GM23338 (cell line): Measurements from ENCODE around the gene GALNT14. TPM values are rescaled to one million over a fixed set of nuclear protein-coding genes. Genes with fewer than 3 reads are reported as not detected.

ENCODE experiments used
- ATAC-seq: fragments of 200-7000 bp; cut with Tn5 transposase; 3 replicates; pipeline ENCODE4 v1.9.1; 2020
- DNase-seq: peaks from one replicate; pipeline ENCODE4 v3.0.0-alpha.2; 2015; ENCODE audit warnings: low spot score
- H2AFZ ChIP-seq: fragments of 200-600 bp; sonication (generic); 2 replicates; pipeline ENCODE4 v1.8.0; 2016; ENCODE audit warnings: antibody characterized with exemption, mild to moderate bottlenecking, moderate library complexity
- H3F3A ChIP-seq: fragments of 200-600 bp; sonication (generic); replicated peaks from 2 replicates; pipeline ENCODE4 v1.8.0; 2017; ENCODE audit warnings: antibody characterized with exemption, mixed run types, low read depth
- H3K27ac ChIP-seq: fragments of 200-600 bp; sonication (generic); 2 replicates; pipeline ENCODE4 v1.6.1; 2016; ENCODE audit warnings: low read depth
- H3K27me3 ChIP-seq: fragments of 200-600 bp; sonication (generic); 2 replicates; pipeline ENCODE4 v1.8.0; 2016; ENCODE audit warnings: mild to moderate bottlenecking, mixed run types, moderate library complexity; ENCODE audit not compliant: insufficient read depth
- H3K36me3 ChIP-seq: fragments of 200-600 bp; sonication (generic); 2 replicates; pipeline ENCODE4 v1.8.0; 2016; ENCODE audit warnings: mild to moderate bottlenecking; ENCODE audit not compliant: insufficient read depth
- H3K4me1 ChIP-seq: fragments of 200-600 bp; sonication (generic); 2 replicates; pipeline ENCODE4 v1.8.0; 2016; ENCODE audit warnings: mild to moderate bottlenecking, moderate library complexity; ENCODE audit not compliant: insufficient read depth
- H3K4me2 ChIP-seq: fragments of 200-600 bp; sonication (generic); 2 replicates; pipeline ENCODE4 v1.7.1; 2017; ENCODE audit warnings: mixed run types
- H3K4me3 ChIP-seq: fragments of 200-600 bp; sonication (generic); 2 replicates; pipeline ENCODE4 v1.6.1; 2016; ENCODE audit warnings: mixed run types
- H3K79me2 ChIP-seq: fragments of 200-600 bp; sonication (generic); replicated peaks from 2 replicates; pipeline ENCODE4 v1.8.0; 2017; ENCODE audit warnings: mild to moderate bottlenecking; ENCODE audit not compliant: insufficient read depth
- H3K9me2 ChIP-seq: fragments of 200-600 bp; sonication (generic); 2 replicates; pipeline ENCODE4 v1.8.0; 2017; ENCODE audit not compliant: insufficient read depth
- H4K20me1 ChIP-seq: fragments of 200-600 bp; sonication (generic); replicated peaks from 2 replicates; pipeline ENCODE4 v1.8.0; 2017; ENCODE audit warnings: mild to moderate bottlenecking; ENCODE audit not compliant: insufficient read depth
- H3K27ac Mint-ChIP-seq: 2 replicates; pipeline ENCODE4 v1.8.0; 2020; ENCODE audit warnings: inconsistent platforms, mild to moderate bottlenecking, moderate library complexity, mixed read lengths
- H3K27me3 Mint-ChIP-seq: 3 replicates; pipeline ENCODE4 v1.8.0; 2022; ENCODE audit warnings: low read depth, mild to moderate bottlenecking, moderate library complexity, mixed read lengths, inconsistent platforms; ENCODE audit not compliant: insufficient read depth, poor library complexity
- H3K36me3 Mint-ChIP-seq: 3 replicates; pipeline ENCODE4 v1.8.0; 2021; ENCODE audit warnings: low read depth, mild to moderate bottlenecking, inconsistent platforms, moderate library complexity, mixed read lengths
- H3K4me1 Mint-ChIP-seq: 3 replicates; pipeline ENCODE4 v1.8.0; 2020; ENCODE audit warnings: mild to moderate bottlenecking, inconsistent platforms, mixed read lengths
- H3K4me3 Mint-ChIP-seq: 3 replicates; pipeline ENCODE4 v1.8.0; 2021; ENCODE audit warnings: moderate library complexity, mild to moderate bottlenecking, inconsistent platforms, mixed read lengths
- H3K9me3 Mint-ChIP-seq: 3 replicates; pipeline ENCODE4 v1.8.0; 2020; ENCODE audit warnings: moderate library complexity, mild to moderate bottlenecking, inconsistent platforms, mixed read lengths
- EZH2 ChIP-seq: fragments of 200-600 bp; sonication (generic); IDR thresholded peaks from one replicate; pipeline ENCODE4 v1.8.0; 2017; ENCODE audit warnings: antibody characterized with exemption, mild to moderate bottlenecking, low read depth; ENCODE audit not compliant: unreplicated experiment
- EZH2phosphoT487 ChIP-seq: fragments of 200-600 bp; sonication (generic); IDR thresholded peaks from one replicate; pipeline ENCODE4 v1.8.1; 2018; ENCODE audit warnings: antibody characterized with exemption; ENCODE audit not compliant: unreplicated experiment
- JUNB ChIP-seq: IDR thresholded peaks from one replicate; pipeline ENCODE4 v1.6.1; 2016; ENCODE audit warnings: antibody characterized with exemption; ENCODE audit not compliant: unreplicated experiment
- STAT1 ChIP-seq: IDR thresholded peaks from one replicate; pipeline ENCODE4 v1.6.1; 2016; ENCODE audit warnings: antibody characterized with exemption; ENCODE audit not compliant: unreplicated experiment
- ZNF331 ChIP-seq: fragments of 250-450 bp; sonication (Bioruptor Pico); IDR thresholded peaks from 2 replicates; pipeline ENCODE4 v1.5.0; 2020; ENCODE audit warnings: low read depth, mild to moderate bottlenecking, moderate library complexity
- ZNF462 ChIP-seq: fragments of 250-450 bp; sonication (Bioruptor Pico); IDR thresholded peaks from 2 replicates; pipeline ENCODE4 v1.5.0; 2020; ENCODE audit warnings: mild to moderate bottlenecking, moderate library complexity
- polyA plus RNA-seq: library from polyadenylated mRNA; unstranded; fragments of >200 nt; fragmentation: Nextera tagmentation; extraction: Ambion mirVana; gene quantifications from 2 replicates; pipeline ENCODE4 v1.2.1, GENCODE V29; 2016
- total RNA-seq: library from RNA; depleted of rRNA; stranded (reverse); fragments of >200 nt; shearing (Covaris generic); gene quantifications from 2 replicates; pipeline ENCODE4 v1.2.3, GENCODE V29; 2014
- TF ChIP-seq, protein P1 (sequence below): IDR thresholded peaks from one replicate; pipeline ENCODE4 v1.6.1; 2018; ENCODE audit warnings: antibody characterized with exemption; ENCODE audit not compliant: unreplicated experiment

The GALNT14 gene
- total and polyA plus RNA-seq, 2 experiments from 2014 or later = 5.4 to 7.7 TPM

DNA sequence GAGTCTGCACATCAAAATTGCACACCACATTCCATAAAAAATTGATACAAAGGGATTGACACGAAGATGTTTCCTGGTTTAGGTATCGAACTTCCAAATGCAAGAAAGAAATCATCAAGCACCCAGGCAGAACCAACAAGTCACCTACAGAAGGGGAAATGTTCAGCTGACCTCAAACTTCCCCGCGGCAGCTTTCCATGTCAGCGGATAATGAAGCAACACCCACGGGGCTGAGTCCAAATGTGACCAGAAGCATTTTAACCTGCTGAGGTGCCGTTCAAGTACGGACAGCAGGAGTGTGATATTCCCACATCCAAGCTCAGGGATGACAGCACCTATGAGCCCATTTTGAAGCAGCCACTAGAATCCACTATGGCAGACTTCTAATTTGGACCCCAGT is 124.9 kb downstream of the GALNT14 start (continued):
- TF ChIP-seq EZH2 = no peak

GRCh38 chr2:31012406-31012805 is 125.8 kb downstream of the GALNT14 start:
- Mint-ChIP-seq H3K27me3 (peaks cover 9% of the 10 kb centered on the region), H3K9me3 (peaks cover 3% of the 10 kb centered on the region; the same call in 1 of the 3 replicates), H3K36me3 (no peaks in the 10 kb centered on the region), H3K4me3 (no peak overlapping the region), H3K27ac (peak overlapping the region; percentile 66; the same call in 1 of the 2 replicates), H3K4me1 (peaks cover 19% of the 10 kb centered on the region)
- no peak overlapping the region for H3K4me3 ChIP-seq
- no peak overlapping the region for H2AFZ ChIP-seq
- ATAC-seq (no peak), DNase-seq (no peak)
- no peaks in the 10 kb centered on the region for H3K27me3 ChIP-seq
- H3F3A ChIP-seq = no peaks in the 10 kb centered on the region
- H3K9me2 ChIP-seq = 0 out of 2 replicates have a peak, but pooled peaks cover 9% of the 10 kb centered on the region
- no peaks in the 10 kb centered on the region for H3K36me3 ChIP-seq
- no peaks in the 10 kb centered on the region for H4K20me1 ChIP-seq
- no peak for TF ChIP-seq EZH2
- no peak for TF ChIP-seq STAT1
- TF ChIP-seq EZH2phosphoT487 = no peak
- TF ChIP-seq, protein P1, sequence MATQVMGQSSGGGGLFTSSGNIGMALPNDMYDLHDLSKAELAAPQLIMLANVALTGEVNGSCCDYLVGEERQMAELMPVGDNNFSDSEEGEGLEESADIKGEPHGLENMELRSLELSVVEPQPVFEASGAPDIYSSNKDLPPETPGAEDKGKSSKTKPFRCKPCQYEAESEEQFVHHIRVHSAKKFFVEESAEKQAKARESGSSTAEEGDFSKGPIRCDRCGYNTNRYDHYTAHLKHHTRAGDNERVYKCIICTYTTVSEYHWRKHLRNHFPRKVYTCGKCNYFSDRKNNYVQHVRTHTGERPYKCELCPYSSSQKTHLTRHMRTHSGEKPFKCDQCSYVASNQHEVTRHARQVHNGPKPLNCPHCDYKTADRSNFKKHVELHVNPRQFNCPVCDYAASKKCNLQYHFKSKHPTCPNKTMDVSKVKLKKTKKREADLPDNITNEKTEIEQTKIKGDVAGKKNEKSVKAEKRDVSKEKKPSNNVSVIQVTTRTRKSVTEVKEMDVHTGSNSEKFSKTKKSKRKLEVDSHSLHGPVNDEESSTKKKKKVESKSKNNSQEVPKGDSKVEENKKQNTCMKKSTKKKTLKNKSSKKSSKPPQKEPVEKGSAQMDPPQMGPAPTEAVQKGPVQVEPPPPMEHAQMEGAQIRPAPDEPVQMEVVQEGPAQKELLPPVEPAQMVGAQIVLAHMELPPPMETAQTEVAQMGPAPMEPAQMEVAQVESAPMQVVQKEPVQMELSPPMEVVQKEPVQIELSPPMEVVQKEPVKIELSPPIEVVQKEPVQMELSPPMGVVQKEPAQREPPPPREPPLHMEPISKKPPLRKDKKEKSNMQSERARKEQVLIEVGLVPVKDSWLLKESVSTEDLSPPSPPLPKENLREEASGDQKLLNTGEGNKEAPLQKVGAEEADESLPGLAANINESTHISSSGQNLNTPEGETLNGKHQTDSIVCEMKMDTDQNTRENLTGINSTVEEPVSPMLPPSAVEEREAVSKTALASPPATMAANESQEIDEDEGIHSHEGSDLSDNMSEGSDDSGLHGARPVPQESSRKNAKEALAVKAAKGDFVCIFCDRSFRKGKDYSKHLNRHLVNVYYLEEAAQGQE = no peak
- no peak for TF ChIP-seq ZNF331
- no peak for TF ChIP-seq JUNB
- no peak for TF ChIP-seq ZNF462 (CRISPR knock-in tag)
- H3K79me2 ChIP-seq = no peaks in the 10 kb centered on the region
- no peak overlapping the region for H3K27ac ChIP-seq
- no peaks in the 10 kb centered on the region for H3K4me1 ChIP-seq
- H3K4me2 ChIP-seq = no peak overlapping the region
